HepG2 (cell line): ENCODE measurements around the gene NOL12. TPM values are rescaled to one million over a fixed set of nuclear protein-coding genes. Genes with fewer than 3 reads are reported as not detected.
A peak's percentile ranks its signal among the peaks of the same experiment; 100 is the strongest.

Experiments
- AKAP8 ChIP-seq: sonication (generic); formaldehyde crosslinking; IDR thresholded peaks from 2 replicates; pipeline ENCODE4 v1.5.1; 2020; ENCODE audit warnings: mild to moderate bottlenecking, missing genetic modification reagents
- BRD4 ChIP-seq: sonication (generic); formaldehyde crosslinking; IDR thresholded peaks from 2 replicates; pipeline ENCODE4 v1.4.0; 2020; ENCODE audit warnings: missing genetic modification reagents
- KAT2B ChIP-seq: fragments of 150-350 bp; IDR thresholded peaks from 2 replicates; pipeline ENCODE4 v1.6.1; 2014; ENCODE audit warnings: low read depth, low read length, borderline replicate concordance
- MBD4 ChIP-seq: IDR thresholded peaks from 2 replicates; pipeline ENCODE4 v1.6.1; 2012; ENCODE audit warnings: low read length, inconsistent platforms, borderline replicate concordance
- MYC ChIP-seq: sonication (generic); formaldehyde crosslinking; IDR thresholded peaks from 2 replicates; pipeline ENCODE4 v1.9.0; 2021; ENCODE audit warnings: missing genetic modification reagents, borderline replicate concordance
- POLR2AphosphoS5 ChIP-seq: IDR thresholded peaks from 2 replicates; pipeline ENCODE4 v1.6.1; 2012; ENCODE audit warnings: low read depth, low read length
- SCMH1 ChIP-seq: sonication (generic); formaldehyde crosslinking; IDR thresholded peaks from 2 replicates; pipeline ENCODE4 v1.9.0; 2021; ENCODE audit warnings: missing genetic modification reagents, mild to moderate bottlenecking, borderline replicate concordance
- SP5 ChIP-seq: IDR thresholded peaks from 2 replicates; pipeline ENCODE4 v1.6.1; 2016; ENCODE audit warnings: low read depth, borderline replicate concordance
- ZC3H4 ChIP-seq: sonication (generic); formaldehyde crosslinking; IDR thresholded peaks from 2 replicates; pipeline ENCODE4 v1.4.0; 2020; ENCODE audit warnings: missing genetic modification reagents, borderline replicate concordance
- ZFP36L1 ChIP-seq: sonication (generic); formaldehyde crosslinking; IDR thresholded peaks from 2 replicates; pipeline ENCODE4 v1.8.0; 2022; ENCODE audit warnings: mild to moderate bottlenecking, missing genetic modification reagents, moderate library complexity
- ZNF577 ChIP-seq: sonication (generic); formaldehyde crosslinking; IDR thresholded peaks from 2 replicates; pipeline ENCODE4 v1.4.0; 2020; ENCODE audit warnings: mild to moderate bottlenecking, low read depth, missing genetic modification reagents, borderline replicate concordance
- ZNF746 ChIP-seq: sonication (generic); formaldehyde crosslinking; IDR thresholded peaks from 2 replicates; pipeline ENCODE4 v1.8.0; 2022; ENCODE audit warnings: mild to moderate bottlenecking, missing genetic modification reagents
- ZSCAN25 ChIP-seq: sonication (generic); formaldehyde crosslinking; IDR thresholded peaks from 2 replicates; pipeline ENCODE4 v1.8.0; 2022; ENCODE audit warnings: mild to moderate bottlenecking, missing genetic modification reagents
- polyA plus RNA-seq, 8 experiments: library from polyadenylated mRNA; depleted of rRNA in 3 of 8; stranded (reverse) in 7 of 8; unstranded in 1 of 8; fragments of >200 nt; fragmentation: Illumina TruSeq in 4 of 8; extraction: Trizol in 4 of 8; gene quantifications; 2 replicates each; pipeline versions ENCODE4 v1.2.1 to v1.2.3, GENCODE V29; 2011 to 2016; ENCODE audit warnings: low read depth in 4 of 8, missing spikeins in 1 of 8, mixed read lengths in 1 of 8; ENCODE audit not compliant: insufficient read depth in 1 of 8
- total RNA-seq, 5 experiments: library from RNA; depleted of rRNA; stranded (reverse); fragments of >200 nt; fragmentation: Illumina TruSeq; extraction: Trizol; gene quantifications; 2 replicates each; pipeline ENCODE4 v1.2.3, GENCODE V29; 2016; ENCODE audit warnings: low read depth in 1 of 5
- TF ChIP-seq, protein P1 (sequence below): IDR thresholded peaks from 2 replicates; pipeline ENCODE4 v1.6.1; 2012; ENCODE audit warnings: inconsistent platforms
- TF ChIP-seq, protein P2 (sequence below): sonication (generic); formaldehyde crosslinking; IDR thresholded peaks from 2 replicates; pipeline ENCODE4 v1.4.0; 2020; ENCODE audit warnings: missing genetic modification reagents
- TF ChIP-seq, protein P3 (sequence below): sonication (generic); formaldehyde crosslinking; IDR thresholded peaks from 2 replicates; pipeline ENCODE4 v1.5.1; 2020; ENCODE audit warnings: missing genetic modification reagents, mild to moderate bottlenecking, borderline replicate concordance
- TF ChIP-seq, protein P4 (sequence below): sonication (generic); formaldehyde crosslinking; conservative IDR thresholded peaks from 2 replicates; pipeline ENCODE4 v1.8.1; 2023; ENCODE audit warnings: missing genetic modification reagents
- TF ChIP-seq, protein P5 (sequence below): sonication (generic); formaldehyde crosslinking; IDR thresholded peaks from 2 replicates; pipeline ENCODE4 v1.8.1; 2023; ENCODE audit warnings: mild to moderate bottlenecking, moderate library complexity, missing genetic modification reagents

The NOL12 gene
- total and polyA plus RNA-seq, 2 of the 13 experiments (the other 11 are each of a cell fraction or from before 2014, with no cell fraction given) = 14.3 to 31.4 TPM

DNA sequence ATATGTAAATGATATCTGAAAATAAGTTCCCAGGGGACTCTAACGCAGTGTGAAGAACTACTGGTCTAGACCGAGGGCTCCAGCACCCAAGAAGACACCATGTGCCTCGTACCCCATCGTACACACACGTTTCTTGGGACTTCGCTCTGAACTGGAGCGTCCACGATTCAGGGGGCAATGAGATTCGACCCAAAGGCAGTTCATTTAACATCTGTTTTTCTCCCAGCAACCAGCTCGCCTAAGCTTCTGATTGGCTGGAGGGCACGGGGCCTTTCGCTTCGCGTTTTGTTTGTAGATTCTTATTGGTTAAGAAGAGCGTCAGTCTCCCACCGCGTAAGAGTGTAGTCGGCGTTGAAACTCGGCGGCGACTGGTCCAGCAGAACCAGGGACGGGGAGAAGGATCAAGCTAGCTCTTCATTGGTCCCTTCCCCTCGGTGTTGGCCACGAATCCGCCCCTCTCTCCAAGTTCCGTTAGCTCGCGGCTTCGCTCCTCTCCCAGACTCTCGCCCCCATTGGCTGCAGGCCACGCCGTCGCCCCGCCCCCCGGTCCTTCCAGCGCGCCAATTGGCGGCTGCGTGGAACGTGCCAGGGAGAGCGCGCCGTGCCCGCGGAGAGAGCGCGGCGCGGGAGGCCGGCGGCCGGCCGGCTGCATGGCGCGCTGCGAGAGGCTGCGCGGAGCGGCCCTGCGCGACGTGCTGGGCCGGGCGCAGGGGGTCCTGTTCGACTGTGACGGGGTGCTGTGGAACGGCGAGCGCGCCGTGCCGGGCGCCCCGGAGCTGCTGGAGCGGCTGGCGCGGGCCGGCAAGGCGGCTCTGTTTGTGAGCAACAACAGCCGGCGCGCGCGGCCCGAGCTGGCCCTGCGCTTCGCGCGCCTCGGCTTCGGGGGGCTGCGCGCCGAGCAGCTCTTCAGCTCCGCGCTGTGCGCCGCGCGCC lies 27.7 kb upstream of the NOL12 start, which contains the start of gene PDXP (continued):
- TF ChIP-seq, protein P1, sequence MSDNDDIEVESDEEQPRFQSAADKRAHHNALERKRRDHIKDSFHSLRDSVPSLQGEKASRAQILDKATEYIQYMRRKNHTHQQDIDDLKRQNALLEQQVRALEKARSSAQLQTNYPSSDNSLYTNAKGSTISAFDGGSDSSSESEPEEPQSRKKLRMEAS = peak; percentile 93
- TF ChIP-seq POLR2AphosphoS5 = peak; percentile 92
- TF ChIP-seq, protein P2, sequence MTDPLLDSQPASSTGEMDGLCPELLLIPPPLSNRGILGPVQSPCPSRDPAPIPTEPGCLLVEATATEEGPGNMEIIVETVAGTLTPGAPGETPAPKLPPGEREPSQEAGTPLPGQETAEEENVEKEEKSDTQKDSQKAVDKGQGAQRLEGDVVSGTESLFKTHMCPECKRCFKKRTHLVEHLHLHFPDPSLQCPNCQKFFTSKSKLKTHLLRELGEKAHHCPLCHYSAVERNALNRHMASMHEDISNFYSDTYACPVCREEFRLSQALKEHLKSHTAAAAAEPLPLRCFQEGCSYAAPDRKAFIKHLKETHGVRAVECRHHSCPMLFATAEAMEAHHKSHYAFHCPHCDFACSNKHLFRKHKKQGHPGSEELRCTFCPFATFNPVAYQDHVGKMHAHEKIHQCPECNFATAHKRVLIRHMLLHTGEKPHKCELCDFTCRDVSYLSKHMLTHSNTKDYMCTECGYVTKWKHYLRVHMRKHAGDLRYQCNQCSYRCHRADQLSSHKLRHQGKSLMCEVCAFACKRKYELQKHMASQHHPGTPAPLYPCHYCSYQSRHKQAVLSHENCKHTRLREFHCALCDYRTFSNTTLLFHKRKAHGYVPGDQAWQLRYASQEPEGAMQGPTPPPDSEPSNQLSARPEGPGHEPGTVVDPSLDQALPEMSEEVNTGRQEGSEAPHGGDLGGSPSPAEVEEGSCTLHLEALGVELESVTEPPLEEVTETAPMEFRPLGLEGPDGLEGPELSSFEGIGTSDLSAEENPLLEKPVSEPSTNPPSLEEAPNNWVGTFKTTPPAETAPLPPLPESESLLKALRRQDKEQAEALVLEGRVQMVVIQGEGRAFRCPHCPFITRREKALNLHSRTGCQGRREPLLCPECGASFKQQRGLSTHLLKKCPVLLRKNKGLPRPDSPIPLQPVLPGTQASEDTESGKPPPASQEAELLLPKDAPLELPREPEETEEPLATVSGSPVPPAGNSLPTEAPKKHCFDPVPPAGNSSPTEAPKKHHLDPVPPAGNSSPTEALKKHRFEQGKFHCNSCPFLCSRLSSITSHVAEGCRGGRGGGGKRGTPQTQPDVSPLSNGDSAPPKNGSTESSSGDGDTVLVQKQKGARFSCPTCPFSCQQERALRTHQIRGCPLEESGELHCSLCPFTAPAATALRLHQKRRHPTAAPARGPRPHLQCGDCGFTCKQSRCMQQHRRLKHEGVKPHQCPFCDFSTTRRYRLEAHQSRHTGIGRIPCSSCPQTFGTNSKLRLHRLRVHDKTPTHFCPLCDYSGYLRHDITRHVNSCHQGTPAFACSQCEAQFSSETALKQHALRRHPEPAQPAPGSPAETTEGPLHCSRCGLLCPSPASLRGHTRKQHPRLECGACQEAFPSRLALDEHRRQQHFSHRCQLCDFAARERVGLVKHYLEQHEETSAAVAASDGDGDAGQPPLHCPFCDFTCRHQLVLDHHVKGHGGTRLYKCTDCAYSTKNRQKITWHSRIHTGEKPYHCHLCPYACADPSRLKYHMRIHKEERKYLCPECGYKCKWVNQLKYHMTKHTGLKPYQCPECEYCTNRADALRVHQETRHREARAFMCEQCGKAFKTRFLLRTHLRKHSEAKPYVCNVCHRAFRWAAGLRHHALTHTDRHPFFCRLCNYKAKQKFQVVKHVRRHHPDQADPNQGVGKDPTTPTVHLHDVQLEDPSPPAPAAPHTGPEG = no peak
- peak; percentile 21; the same call in 1 of the 2 replicates for TF ChIP-seq SP5 (CRISPR knock-in tag)
- TF ChIP-seq, protein P3, sequence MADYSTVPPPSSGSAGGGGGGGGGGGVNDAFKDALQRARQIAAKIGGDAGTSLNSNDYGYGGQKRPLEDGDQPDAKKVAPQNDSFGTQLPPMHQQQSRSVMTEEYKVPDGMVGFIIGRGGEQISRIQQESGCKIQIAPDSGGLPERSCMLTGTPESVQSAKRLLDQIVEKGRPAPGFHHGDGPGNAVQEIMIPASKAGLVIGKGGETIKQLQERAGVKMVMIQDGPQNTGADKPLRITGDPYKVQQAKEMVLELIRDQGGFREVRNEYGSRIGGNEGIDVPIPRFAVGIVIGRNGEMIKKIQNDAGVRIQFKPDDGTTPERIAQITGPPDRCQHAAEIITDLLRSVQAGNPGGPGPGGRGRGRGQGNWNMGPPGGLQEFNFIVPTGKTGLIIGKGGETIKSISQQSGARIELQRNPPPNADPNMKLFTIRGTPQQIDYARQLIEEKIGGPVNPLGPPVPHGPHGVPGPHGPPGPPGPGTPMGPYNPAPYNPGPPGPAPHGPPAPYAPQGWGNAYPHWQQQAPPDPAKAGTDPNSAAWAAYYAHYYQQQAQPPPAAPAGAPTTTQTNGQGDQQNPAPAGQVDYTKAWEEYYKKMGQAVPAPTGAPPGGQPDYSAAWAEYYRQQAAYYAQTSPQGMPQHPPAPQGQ (CRISPR knock-in tag) = no peak
- no peak for TF ChIP-seq ZC3H4 (CRISPR knock-in tag)
- TF ChIP-seq BRD4 (CRISPR knock-in tag) = 0 out of 2 replicates have a peak, but pooled peaks have one; percentile 30
- TF ChIP-seq SCMH1 (CRISPR knock-in tag) = no peak
- no peak for TF ChIP-seq ZFP36L1 (CRISPR knock-in tag)
- TF ChIP-seq MBD4 = no peak
- TF ChIP-seq ZNF746 = no peak
- TF ChIP-seq, protein P4, sequence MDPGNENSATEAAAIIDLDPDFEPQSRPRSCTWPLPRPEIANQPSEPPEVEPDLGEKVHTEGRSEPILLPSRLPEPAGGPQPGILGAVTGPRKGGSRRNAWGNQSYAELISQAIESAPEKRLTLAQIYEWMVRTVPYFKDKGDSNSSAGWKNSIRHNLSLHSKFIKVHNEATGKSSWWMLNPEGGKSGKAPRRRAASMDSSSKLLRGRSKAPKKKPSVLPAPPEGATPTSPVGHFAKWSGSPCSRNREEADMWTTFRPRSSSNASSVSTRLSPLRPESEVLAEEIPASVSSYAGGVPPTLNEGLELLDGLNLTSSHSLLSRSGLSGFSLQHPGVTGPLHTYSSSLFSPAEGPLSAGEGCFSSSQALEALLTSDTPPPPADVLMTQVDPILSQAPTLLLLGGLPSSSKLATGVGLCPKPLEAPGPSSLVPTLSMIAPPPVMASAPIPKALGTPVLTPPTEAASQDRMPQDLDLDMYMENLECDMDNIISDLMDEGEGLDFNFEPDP (CRISPR knock-in tag) = no peak
- TF ChIP-seq, protein P5, sequence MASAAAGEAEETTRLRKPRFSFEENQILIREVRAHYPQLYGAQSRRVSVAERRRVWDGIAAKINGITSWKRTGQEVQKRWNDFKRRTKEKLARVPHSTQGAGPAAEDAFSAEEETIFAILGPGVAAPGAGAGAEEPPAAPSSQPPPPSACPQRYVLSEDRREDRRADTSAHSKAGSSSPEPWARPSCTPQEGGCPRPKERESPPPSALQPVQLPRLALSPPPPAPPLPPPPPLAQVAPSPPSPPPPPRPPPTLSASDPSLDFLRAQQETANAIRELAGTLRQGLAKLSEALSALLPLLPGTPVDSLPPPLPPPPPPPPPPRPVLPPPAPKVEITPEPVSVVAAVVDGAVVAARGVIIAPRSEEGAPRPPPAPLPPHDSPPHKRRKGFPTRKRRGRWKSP (CRISPR knock-in tag) = peak; percentile 38
- no peak; the same call in 1 of the 2 replicates for TF ChIP-seq AKAP8 (CRISPR knock-in tag)
- no peak for TF ChIP-seq ZNF577
- no peak for TF ChIP-seq ZSCAN25 (CRISPR knock-in tag)
- TF ChIP-seq MYC (CRISPR knock-in tag) = peak; percentile 41
- TF ChIP-seq KAT2B = no peak
